ENCODE data around the gene COL9A3.

- TF ChIP-seq PREB (CRISPR knock-in tag; IDR thresholded peaks at IDR 0.05; ENCODE audit: borderline replicate concordance), result no peak
- TF ChIP-seq TCF7 (CRISPR knock-in tag; IDR thresholded peaks at IDR 0.05; ENCODE audit: low read depth), result no peak
- TF ChIP-seq CTCF (IDR thresholded peaks at IDR 0.05), result no peak
- no peak for TF ChIP-seq ZNF281 (CRISPR knock-in tag; IDR thresholded peaks at IDR 0.05)
Measured at GRCh38 chr20:62797671-62798532, 18.9 kb upstream of the COL9A3 start.

Data from WTC11 (cell line).